HUES64 (cell line): ENCODE measurements around the gene BRWD1.

Source experiments
- H3K27ac ChIP-seq: 2 replicates; pipeline ENCODE4 v1.7.0; 2013; ENCODE audit warnings: low read depth, low read length, inconsistent platforms
- H3K27me3 ChIP-seq: 2 replicates; pipeline ENCODE4 v1.6.1; 2013; ENCODE audit warnings: mild to moderate bottlenecking, low read length; ENCODE audit not compliant: insufficient read depth
- H3K36me3 ChIP-seq: 2 replicates; pipeline ENCODE4 v1.6.1; 2013; ENCODE audit warnings: mild to moderate bottlenecking, low read length; ENCODE audit not compliant: insufficient read depth
- H3K4me1 ChIP-seq: 2 replicates; pipeline ENCODE4 v1.6.1; 2013; ENCODE audit warnings: mild to moderate bottlenecking, low read length, moderate library complexity; ENCODE audit not compliant: insufficient read depth
- H3K4me3 ChIP-seq: 2 replicates; pipeline ENCODE4 v1.5.1; 2013; ENCODE audit warnings: mild to moderate bottlenecking, low read length, moderate library complexity
- H3K9ac ChIP-seq: 2 replicates; pipeline ENCODE4 v1.6.1; 2013; ENCODE audit warnings: mild to moderate bottlenecking, low read depth, low read length
- H3K9me3 ChIP-seq: 2 replicates; pipeline ENCODE4 v1.6.1; 2013; ENCODE audit warnings: low read depth, low read length; ENCODE audit not compliant: insufficient read depth
- WGBS: fragments of 150-250, 120-280 bp; methylation state at CpG from one replicate; pipeline ENCODE4 v1.1.7; 2013; ENCODE audit warnings: missing lambda C conversion rate; 5-methylcytosine and 5-hydroxymethylcytosine counted together

BRWD1 gene

DNA sequence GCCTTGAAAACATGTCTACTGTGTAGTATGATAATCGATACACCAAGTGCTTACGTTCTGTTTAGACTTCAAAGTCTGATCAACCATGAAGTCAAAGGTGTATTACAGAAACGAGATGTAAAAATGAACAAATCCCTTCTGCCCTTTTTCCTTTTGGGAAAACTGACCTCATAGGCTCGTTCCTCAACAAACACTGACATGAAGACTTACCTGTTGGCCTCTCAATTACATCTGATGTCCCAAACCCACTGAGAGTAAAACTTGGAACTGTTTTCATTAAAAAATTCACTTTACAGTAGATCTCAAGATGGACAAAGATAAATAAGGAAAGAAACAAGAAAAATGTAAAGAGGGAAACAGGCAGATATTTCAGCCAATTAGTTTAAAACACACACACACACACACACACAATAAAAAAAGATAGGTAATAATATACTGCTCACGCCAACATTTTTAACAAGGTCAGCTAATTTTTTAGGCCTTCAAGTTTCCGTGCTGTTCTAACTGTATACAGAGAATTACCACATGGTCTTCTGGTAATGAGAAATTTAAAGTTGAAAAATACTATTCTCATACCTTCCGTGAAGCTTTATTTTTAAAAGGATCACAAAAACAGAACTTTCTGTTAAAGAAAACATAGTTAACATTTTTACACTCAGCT lies 33.4 kb upstream of the BRWD1 start:
- Histone ChIP-seq H3K36me3 (peaks cover 59% of the 10 kb centered on the region), H3K4me3 (peak overlapping the region; percentile 93), H3K27ac (no peak overlapping the region), H3K4me1 (peaks cover 29% of the 10 kb centered on the region), H3K27me3 (no peaks in the 10 kb centered on the region), H3K9ac (peak overlapping the region; percentile 98), H3K9me3 (no peaks in the 10 kb centered on the region)
- WGBS, result 82% methylated on average over 4 of the region's 7 CpGs

DNA sequence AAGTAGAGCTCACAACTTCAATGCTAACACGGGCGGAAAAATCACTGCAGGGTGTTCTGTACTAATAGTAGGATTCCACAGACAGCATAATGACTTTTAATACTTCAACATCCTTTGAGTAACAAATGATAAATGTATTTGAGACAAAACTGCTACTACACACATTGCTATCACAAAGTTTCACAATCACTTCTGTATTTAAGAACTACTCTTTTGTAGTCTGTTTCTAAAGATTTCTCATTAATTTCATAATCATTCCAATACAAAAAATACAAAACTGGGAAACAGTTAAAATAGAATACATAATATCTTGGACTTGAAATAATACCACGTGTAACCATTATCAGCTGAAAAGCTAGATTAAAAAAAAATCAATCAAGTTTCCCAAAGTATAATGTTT lies 32.8 kb upstream of the BRWD1 start:
- peaks cover 29% of the 10 kb centered on the region for H3K4me1 ChIP-seq
- H3K9me3 ChIP-seq, result no peaks in the 10 kb centered on the region
- WGBS, result 61% methylated on average over 3 of the region's 3 CpGs
- no peaks in the 10 kb centered on the region for H3K27me3 ChIP-seq
- peaks cover 65% of the 10 kb centered on the region for H3K36me3 ChIP-seq
- H3K4me3 ChIP-seq, result peak overlapping the region; percentile 93
- H3K9ac ChIP-seq, result peak overlapping the region; percentile 8; the same call in 1 of the 2 replicates
- H3K27ac ChIP-seq, result no peak overlapping the region

DNA sequence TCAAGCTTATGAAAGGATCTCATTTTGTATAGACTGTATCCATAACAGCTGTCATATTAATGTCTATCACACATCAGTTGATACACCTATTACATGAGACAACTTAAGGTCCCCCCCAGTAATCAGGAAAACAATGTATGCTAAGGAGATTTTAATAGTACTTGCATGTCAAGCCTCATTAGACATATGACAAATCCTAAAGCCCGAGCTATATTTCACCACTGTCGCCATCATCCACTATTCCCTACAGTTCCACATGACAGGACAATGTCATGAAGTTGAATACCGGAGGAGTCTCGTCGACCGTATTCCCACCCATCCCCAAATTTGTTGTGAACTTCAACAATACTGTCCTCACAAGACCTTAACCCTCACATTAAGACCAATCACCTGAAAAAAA lies 32.0 kb upstream of the BRWD1 start:
- H3K9me3 ChIP-seq, result no peaks in the 10 kb centered on the region
- 0 out of 2 replicates have a peak overlapping the region, but pooled peaks have one; percentile 8 for H3K9ac ChIP-seq
- no peak overlapping the region for H3K27ac ChIP-seq
- H3K27me3 ChIP-seq, result no peaks in the 10 kb centered on the region
- H3K4me1 ChIP-seq, result peaks cover 29% of the 10 kb centered on the region
- 92% methylated on average over 6 of the region's 6 CpGs for WGBS
- peak overlapping the region; percentile 93; the same call in 1 of the 2 replicates for H3K4me3 ChIP-seq
- peaks cover 71% of the 10 kb centered on the region for H3K36me3 ChIP-seq

DNA sequence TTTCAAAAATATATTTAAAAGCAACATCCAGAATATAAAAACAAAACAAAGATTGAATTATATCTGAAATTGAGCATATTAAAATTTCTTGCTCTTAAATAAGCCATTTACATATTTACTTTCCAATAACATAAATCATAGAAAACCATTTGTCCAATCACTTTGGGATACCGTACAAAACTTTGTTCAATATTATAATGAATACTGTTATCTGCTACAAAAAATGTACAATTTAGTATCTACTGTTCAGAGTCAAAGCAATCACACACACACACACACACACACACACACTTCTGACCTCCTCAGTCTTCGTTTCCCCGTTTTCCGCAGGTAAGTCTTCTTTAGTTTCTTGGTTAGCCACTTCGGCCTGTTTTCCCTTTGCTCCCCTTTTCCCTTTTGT lies 31.4 kb upstream of the BRWD1 start:
- peaks cover 24% of the 10 kb centered on the region for H3K4me1 ChIP-seq
- peaks cover 71% of the 10 kb centered on the region for H3K36me3 ChIP-seq
- 0 out of 2 replicates have a peak overlapping the region, but pooled peaks have one; percentile 93 for H3K4me3 ChIP-seq
- no peaks in the 10 kb centered on the region for H3K27me3 ChIP-seq
- H3K9me3 ChIP-seq, result no peaks in the 10 kb centered on the region
- H3K9ac ChIP-seq, result no peak overlapping the region
- 93% methylated on average over 3 of the region's 5 CpGs for WGBS
- H3K27ac ChIP-seq, result no peak overlapping the region

DNA sequence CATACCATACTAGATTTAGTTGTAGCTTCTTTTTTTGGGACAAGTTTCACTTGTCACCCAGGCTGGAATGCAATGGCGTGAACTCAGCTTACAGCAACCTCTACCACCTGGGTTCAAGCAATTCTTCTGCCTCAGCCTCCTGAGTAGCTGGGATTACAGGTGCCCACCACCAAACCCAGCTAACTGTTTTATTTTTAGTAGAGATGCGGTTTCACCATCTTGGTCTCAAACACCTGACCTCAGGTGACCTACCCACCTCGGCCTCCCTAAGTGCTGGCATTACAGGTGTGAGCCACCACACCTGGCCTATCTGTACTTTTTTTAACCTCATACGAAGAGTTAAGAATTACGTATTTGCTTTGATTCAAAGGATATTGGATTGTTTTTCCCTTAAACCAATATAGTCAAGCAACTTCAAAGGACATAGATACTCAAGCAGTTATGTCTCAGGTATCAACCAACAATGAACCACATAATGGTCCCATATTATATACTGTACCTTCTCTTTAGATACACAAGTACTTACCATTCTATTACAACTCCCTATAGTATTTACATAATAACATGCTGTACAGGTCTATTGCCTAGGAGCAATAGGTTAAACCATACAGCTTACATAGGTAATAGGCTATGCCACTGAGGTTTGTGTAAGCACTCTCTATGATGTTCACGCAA lies 28.0 kb upstream of the BRWD1 start:
- Histone ChIP-seq H3K36me3 (peaks cover 55% of the 10 kb centered on the region), H3K4me1 (peaks cover 14% of the 10 kb centered on the region), H3K9ac (no peak overlapping the region), H3K9me3 (no peaks in the 10 kb centered on the region), H3K27ac (peak overlapping the region; percentile 51; the same call in 1 of the 2 replicates), H3K27me3 (no peaks in the 10 kb centered on the region), H3K4me3 (no peak overlapping the region)
- 95% methylated on average over 6 of the region's 6 CpGs for WGBS

DNA sequence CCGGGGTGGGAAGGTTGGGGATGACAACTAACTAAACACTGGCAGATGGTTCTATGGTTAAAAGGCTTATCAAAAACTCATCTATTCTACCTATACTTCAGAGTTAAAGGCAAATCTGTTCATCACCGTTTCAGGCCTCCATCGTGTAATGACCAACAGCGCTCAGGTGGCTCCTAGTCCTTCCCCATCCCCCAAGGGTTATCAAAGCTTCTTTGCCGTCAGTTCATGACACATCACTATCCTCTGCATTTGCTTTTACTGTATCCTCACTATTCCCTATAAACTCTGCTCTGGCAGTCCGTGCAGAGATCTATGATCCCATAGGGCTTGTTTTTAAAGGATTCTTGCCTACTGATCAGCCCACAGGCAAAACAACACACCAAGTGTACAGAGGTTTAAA lies 27.3 kb upstream of the BRWD1 start:
- peak overlapping the region; percentile 51; the same call in 1 of the 2 replicates for H3K27ac ChIP-seq
- no peaks in the 10 kb centered on the region for H3K9me3 ChIP-seq
- H3K4me1 ChIP-seq, result peaks cover 7% of the 10 kb centered on the region
- peaks cover 48% of the 10 kb centered on the region for H3K36me3 ChIP-seq
- no peaks in the 10 kb centered on the region for H3K27me3 ChIP-seq
- no peak overlapping the region for H3K9ac ChIP-seq
- WGBS, result 91% methylated on average over 5 of the region's 6 CpGs
- no peak overlapping the region for H3K4me3 ChIP-seq

DNA sequence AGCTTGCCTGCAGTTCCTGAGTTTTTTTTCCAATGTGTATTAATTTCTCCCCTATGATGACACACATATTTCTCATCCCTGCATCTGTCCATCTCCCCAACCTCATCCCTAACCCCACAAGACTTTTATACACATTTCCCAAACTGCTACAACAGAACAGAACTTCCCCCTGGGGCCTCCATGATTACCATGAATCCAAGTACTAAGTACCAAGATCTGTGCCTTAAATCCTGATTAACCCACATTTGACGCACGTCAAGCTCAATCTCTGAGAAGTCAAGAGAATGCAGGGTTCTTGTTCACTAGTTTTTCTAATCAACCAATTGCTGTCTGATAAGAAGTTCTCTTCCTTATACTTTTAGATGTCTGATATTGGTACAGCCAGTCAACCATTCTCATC lies 25.8 kb upstream of the BRWD1 start:
- WGBS, result 96% methylated on average over 2 of the region's 2 CpGs
- H3K9me3 ChIP-seq, result no peaks in the 10 kb centered on the region
- peaks cover under 1% of the 10 kb centered on the region for H3K4me1 ChIP-seq
- H3K36me3 ChIP-seq, result peaks cover 33% of the 10 kb centered on the region
- no peak overlapping the region for H3K27ac ChIP-seq
- H3K9ac ChIP-seq, result no peak overlapping the region
- H3K4me3 ChIP-seq, result no peak overlapping the region
- no peaks in the 10 kb centered on the region for H3K27me3 ChIP-seq

DNA sequence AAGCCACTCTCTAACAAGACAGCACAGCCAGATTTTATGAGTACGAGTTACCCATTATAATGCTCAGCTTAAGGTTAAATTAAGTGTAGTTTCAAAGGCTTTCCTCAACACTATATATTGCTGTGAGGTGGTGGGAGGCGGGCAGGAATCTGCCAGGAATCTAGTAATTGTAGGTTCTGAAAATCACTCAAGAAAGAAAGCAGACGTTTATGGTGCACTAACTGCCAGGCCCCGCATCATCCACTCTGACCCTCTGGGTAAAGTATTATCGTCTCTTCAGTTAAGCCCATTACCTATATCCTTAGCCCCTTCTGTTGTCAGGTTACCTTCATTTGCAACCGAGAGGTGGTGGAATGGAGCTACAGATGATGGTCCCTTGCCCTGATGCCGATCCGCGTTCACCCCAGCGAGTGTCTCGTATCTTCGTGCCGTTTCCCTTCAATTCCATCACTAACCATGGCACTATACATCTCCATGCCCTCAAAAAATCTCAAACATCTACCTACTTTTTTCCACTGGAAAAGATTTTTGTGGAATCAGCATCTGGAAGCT lies 23.1 kb upstream of the BRWD1 start:
- H3K4me3 ChIP-seq, result no peak overlapping the region

DNA sequence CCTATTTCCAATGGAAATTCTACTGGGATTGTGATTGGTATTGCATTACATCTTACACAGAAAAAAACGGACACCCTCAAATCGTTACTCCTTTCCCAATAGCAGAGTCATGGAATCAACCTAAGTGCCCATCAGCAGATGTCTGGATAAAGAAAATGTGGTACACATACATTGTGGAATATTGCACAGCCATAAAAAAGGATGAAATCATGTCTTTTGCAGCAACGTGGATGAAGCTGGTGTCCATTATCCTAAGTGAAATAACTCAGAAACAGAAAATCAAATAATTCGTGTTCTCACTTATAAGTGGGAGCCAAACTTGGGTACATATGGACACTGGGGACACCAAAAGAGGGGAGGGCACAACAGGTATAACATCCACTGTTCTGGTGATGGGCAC lies 21.2 kb upstream of the BRWD1 start:
- Histone ChIP-seq H3K36me3 (no peaks in the 10 kb centered on the region), H3K9ac (no peak overlapping the region), H3K27ac (no peak overlapping the region), H3K9me3 (no peaks in the 10 kb centered on the region), H3K4me1 (no peaks in the 10 kb centered on the region), H3K4me3 (no peak overlapping the region), H3K27me3 (no peaks in the 10 kb centered on the region)
- WGBS, result 94% methylated on average over 4 of the region's 4 CpGs

More for the DNA sequence above, 23.1 kb upstream of the BRWD1 start:
- Histone ChIP-seq H3K27me3 (no peaks in the 10 kb centered on the region), H3K9me3 (no peaks in the 10 kb centered on the region), H3K27ac (no peak overlapping the region), H3K4me1 (no peaks in the 10 kb centered on the region), H3K36me3 (peaks cover 9% of the 10 kb centered on the region), H3K9ac (no peak overlapping the region)
- WGBS, result 80% methylated on average over 12 of the region's 13 CpGs

DNA sequence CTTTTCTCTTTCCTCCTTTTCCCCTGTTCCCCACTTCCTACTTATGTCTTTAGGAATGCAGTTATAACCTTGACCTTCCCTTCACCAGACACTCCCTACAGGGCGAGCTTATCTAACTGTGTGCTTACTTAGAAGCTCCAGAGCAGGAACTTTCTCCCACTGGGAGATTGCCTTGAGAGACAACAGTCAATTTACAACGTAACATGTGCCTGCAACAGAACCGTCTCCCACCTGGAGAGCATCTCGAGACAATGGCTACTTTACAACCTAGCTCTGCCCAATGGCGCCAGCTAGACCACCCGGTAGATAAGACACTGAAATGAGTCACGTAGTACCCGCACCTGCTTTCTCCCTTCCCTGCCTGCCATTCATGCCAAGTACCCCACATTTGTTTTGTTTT lies 18.7 kb upstream of the BRWD1 start:
- H3K36me3 ChIP-seq, result no peaks in the 10 kb centered on the region
- H3K27ac ChIP-seq, result no peak overlapping the region
- no peaks in the 10 kb centered on the region for H3K4me1 ChIP-seq
- H3K4me3 ChIP-seq, result no peak overlapping the region
- no peak overlapping the region for H3K9ac ChIP-seq
- WGBS, result 57% methylated on average over 8 of the region's 8 CpGs
- no peaks in the 10 kb centered on the region for H3K9me3 ChIP-seq
- no peaks in the 10 kb centered on the region for H3K27me3 ChIP-seq

DNA sequence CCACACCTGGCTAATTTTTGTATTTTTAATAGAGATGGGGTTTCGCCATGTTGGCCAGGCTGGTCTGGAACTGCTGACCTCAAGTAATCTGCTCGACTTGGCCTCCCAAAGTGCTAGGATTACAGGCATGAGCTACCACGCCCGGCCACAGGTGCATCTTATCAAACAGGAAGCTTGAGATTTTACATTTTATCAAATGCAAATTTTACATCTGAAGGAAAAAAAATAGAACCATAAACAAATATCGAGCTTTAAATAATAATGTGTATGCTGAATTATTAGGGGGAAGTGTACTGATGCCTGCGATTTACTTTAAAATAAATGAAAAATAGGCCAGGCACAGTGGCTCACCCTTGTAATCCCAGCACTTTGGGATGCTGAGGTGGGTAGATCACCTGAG lies 16.6 kb upstream of the BRWD1 start:
- Histone ChIP-seq H3K9me3 (no peaks in the 10 kb centered on the region), H3K4me3 (no peak overlapping the region), H3K4me1 (peaks cover 4% of the 10 kb centered on the region; the same call in 1 of the 2 replicates), H3K27ac (no peak overlapping the region), H3K27me3 (no peaks in the 10 kb centered on the region), H3K9ac (no peak overlapping the region), H3K36me3 (no peaks in the 10 kb centered on the region)
- 92% methylated on average over 6 of the region's 6 CpGs for WGBS
